ENCODE data around the gene HLA-DRB1.

GRCh38 chr6:32581315-32582095 lies 8.1 kb downstream of the HLA-DRB1 start:
- no peak for TF ChIP-seq CTCF (IDR thresholded peaks at IDR 0.05; ENCODE audit: low read depth, low read length)
- no peak for TF ChIP-seq EZH2phosphoT487 (IDR thresholded peaks at IDR 0.05; ENCODE audit: low read depth)

Measured in OCI-LY3 (cell line).